CD4-positive, CD25-positive, alpha-beta regulatory T cell (primary cell): ENCODE data around the gene APBA2. TPM values are rescaled to one million over a fixed set of nuclear protein-coding genes. Genes with fewer than 3 reads are reported as not detected.

Experiments
- ATAC-seq, 2 donors: fragments of 150-1000 bp; cut with Tn5 transposase; one replicate each; pipeline ENCODE4 v1.10.0; 2021; ENCODE audit warnings: low read depth in 2 of 2, moderate number of reproducible peaks in 2 of 2, moderate library complexity in 1 of 2
- DNase-seq, 3 donors: peaks; one replicate each; pipeline versions ENCODE4 v3.0.0 to v3.0.0-alpha.2; 2012 to 2022; ENCODE audit warnings: mixed read lengths in 1 of 3
- H3K27ac ChIP-seq: one replicate; pipeline ENCODE4 v1.7.0; 2013; ENCODE audit warnings: mild to moderate bottlenecking, low read length; ENCODE audit not compliant: insufficient read depth, poor library complexity, severe bottlenecking
- H3K27me3 ChIP-seq: one replicate; pipeline ENCODE4 v1.7.0; 2013; ENCODE audit warnings: low read length; ENCODE audit not compliant: control insufficient read depth, insufficient read depth
- H3K36me3 ChIP-seq: one replicate; pipeline ENCODE4 v1.7.0; 2013; ENCODE audit warnings: mild to moderate bottlenecking, low read length, moderate library complexity; ENCODE audit not compliant: control insufficient read depth, insufficient read depth
- H3K4me1 ChIP-seq: 2 replicates; pipeline ENCODE4 v1.7.0; 2013; ENCODE audit warnings: mild to moderate bottlenecking, low read length; ENCODE audit not compliant: insufficient read depth, control insufficient read depth, poor library complexity, severe bottlenecking
- H3K4me3 ChIP-seq: one replicate; pipeline ENCODE4 v1.7.0; 2013; ENCODE audit warnings: low read depth, mild to moderate bottlenecking, low read length, moderate library complexity
- H3K9me3 ChIP-seq, 2 experiments: 1 replicate in 1 of 2; 2 replicates in 1 of 2; pipeline ENCODE4 v1.7.0; 2013; ENCODE audit warnings: low read length in 2 of 2, mild to moderate bottlenecking in 1 of 2, moderate library complexity in 1 of 2; ENCODE audit not compliant: control insufficient read depth in 2 of 2
- H3K27ac Mint-ChIP-seq, 3 donors: one replicate each; pipeline ENCODE4 v1.8.0; 2020 to 2022; ENCODE audit warnings: mild to moderate bottlenecking in 3 of 3, mixed read lengths in 3 of 3, moderate library complexity in 2 of 3
- H3K27me3 Mint-ChIP-seq: one replicate; pipeline ENCODE4 v1.8.0; 2022; ENCODE audit warnings: mild to moderate bottlenecking, mixed read lengths
- H3K36me3 Mint-ChIP-seq: one replicate; pipeline ENCODE4 v1.8.0; 2020; ENCODE audit warnings: mixed read lengths
- H3K4me1 Mint-ChIP-seq, 4 donors: one replicate each; pipeline ENCODE4 v1.8.0; 2020 to 2022; ENCODE audit warnings: mixed read lengths in 4 of 4, mild to moderate bottlenecking in 1 of 4
- H3K4me3 Mint-ChIP-seq, 4 donors: one replicate each; pipeline ENCODE4 v1.8.0; 2020 to 2022; ENCODE audit warnings: mild to moderate bottlenecking in 4 of 4, mixed read lengths in 4 of 4, moderate library complexity in 3 of 4
- H3K9me3 Mint-ChIP-seq, 7 donors: one replicate each; pipeline ENCODE4 v1.8.0; 2020 to 2022; ENCODE audit warnings: mixed read lengths in 7 of 7, mild to moderate bottlenecking in 3 of 7, moderate library complexity in 2 of 7
- polyA plus RNA-seq, 4 donors: library from polyadenylated mRNA; unstranded; fragments of 300-500 nt; fragmentation: Illumina TruSeq; gene quantifications; one replicate each; pipeline ENCODE4 v1.2.3, GENCODE V29; 2021
- total RNA-seq: library from RNA; stranded (reverse); gene quantifications from one replicate; pipeline ENCODE4 v1.2.3, GENCODE V29; 2022

APBA2 gene
- total and polyA plus RNA-seq, 5 donors from 2014 or later, result 8.6 to 24.2 (median 13.9) TPM

GRCh38 chr15:29012097-29012496 is 126.3 kb downstream of the APBA2 start:
- no peaks in the 10 kb centered on the region for H3K27me3 ChIP-seq
- Mint-ChIP-seq H3K4me1 (peaks cover 0 to 39% (median 12%) of the 10 kb centered on the region in 4 donors), H3K36me3 (peaks cover 22% of the 10 kb centered on the region), H3K9me3 (peaks cover 0 to 1% (median 0%) of the 10 kb centered on the region in 7 donors), H3K27ac (no peak overlapping the region), H3K27me3 (no peaks in the 10 kb centered on the region), H3K4me3 (no peak overlapping the region)
- H3K4me3 ChIP-seq, result no peak overlapping the region
- no peaks in the 10 kb centered on the region for H3K9me3 ChIP-seq
- ATAC-seq (no peak), DNase-seq (no peak)
- no peaks in the 10 kb centered on the region for H3K4me1 ChIP-seq
- no peaks in the 10 kb centered on the region for H3K36me3 ChIP-seq
- H3K27ac ChIP-seq, result no peak overlapping the region

DNA sequence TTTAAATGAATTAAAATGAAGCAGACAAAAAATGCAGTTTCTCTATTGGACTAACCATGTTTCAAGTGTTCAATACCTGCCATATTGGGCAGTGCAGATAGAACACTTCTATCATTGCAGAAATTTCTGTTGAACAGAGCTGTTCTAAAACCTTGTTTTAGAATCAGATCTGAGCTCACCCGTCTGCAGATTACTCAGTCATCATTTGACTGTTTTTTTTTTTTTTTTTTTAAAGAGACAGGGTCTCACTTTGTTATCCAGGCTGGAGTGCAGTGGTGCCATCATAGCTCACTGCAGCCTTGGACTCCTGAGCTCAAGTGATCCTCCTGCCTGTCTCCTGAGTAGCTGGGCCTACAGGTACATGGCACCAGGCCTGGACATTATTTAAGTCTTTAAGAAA is 128.7 kb downstream of the APBA2 start:
- peaks cover 0 to 1% (median 0%) of the 10 kb centered on the region in 7 donors for H3K9me3 Mint-ChIP-seq
- H3K27ac ChIP-seq, result no peak overlapping the region
- H3K27me3 ChIP-seq, result no peaks in the 10 kb centered on the region
- DNase-seq (no peak), ATAC-seq (no peak)
- H3K27me3 Mint-ChIP-seq, result no peaks in the 10 kb centered on the region
- H3K27ac Mint-ChIP-seq, result no peak overlapping the region
- no peaks in the 10 kb centered on the region for H3K4me1 ChIP-seq
- H3K36me3 ChIP-seq, result no peaks in the 10 kb centered on the region
- peaks cover 15% of the 10 kb centered on the region for H3K36me3 Mint-ChIP-seq
- peaks cover 0 to 41% (median 12%) of the 10 kb centered on the region in 4 donors for H3K4me1 Mint-ChIP-seq
- no peak overlapping the region for H3K4me3 Mint-ChIP-seq
- H3K4me3 ChIP-seq, result no peak overlapping the region
- no peaks in the 10 kb centered on the region for H3K9me3 ChIP-seq

DNA sequence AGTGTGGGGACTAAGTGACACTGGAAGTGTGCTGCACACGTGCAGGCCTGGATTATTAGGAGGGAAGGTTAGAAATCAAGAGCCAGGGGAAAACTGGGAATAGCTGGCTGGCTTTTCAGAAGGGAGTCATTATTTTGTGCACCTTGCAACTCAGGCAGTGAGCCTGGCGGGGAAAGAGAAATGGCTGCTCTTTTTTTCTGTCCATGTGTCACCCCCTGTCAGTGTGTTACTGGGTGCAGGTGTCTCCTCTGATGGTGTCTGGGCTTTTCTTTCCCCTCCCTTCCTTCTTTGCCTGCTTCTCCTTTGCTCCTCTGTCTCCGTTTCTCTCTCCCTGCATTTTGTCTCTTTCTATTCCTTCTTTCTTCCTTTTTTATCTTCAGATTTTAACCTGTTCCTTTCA is 130.7 kb downstream of the APBA2 start:
- DNase-seq (no peak), ATAC-seq (no peak)
- H3K4me3 Mint-ChIP-seq, result no peak overlapping the region
- H3K9me3 ChIP-seq, result no peaks in the 10 kb centered on the region
- no peak overlapping the region for H3K27ac ChIP-seq
- H3K4me3 ChIP-seq, result no peak overlapping the region
- peak overlapping the region in 1 of 3 donors; percentile 9 for H3K27ac Mint-ChIP-seq
- H3K4me1 Mint-ChIP-seq, result peaks cover 0 to 34% (median 14%) of the 10 kb centered on the region in 4 donors
- no peaks in the 10 kb centered on the region for H3K36me3 ChIP-seq
- H3K4me1 ChIP-seq, result no peaks in the 10 kb centered on the region
- H3K36me3 Mint-ChIP-seq, result peaks cover 18% of the 10 kb centered on the region
- no peaks in the 10 kb centered on the region for H3K27me3 ChIP-seq
- H3K27me3 Mint-ChIP-seq, result no peaks in the 10 kb centered on the region
- peaks cover 0 to 1% (median 0%) of the 10 kb centered on the region in 7 donors for H3K9me3 Mint-ChIP-seq

DNA sequence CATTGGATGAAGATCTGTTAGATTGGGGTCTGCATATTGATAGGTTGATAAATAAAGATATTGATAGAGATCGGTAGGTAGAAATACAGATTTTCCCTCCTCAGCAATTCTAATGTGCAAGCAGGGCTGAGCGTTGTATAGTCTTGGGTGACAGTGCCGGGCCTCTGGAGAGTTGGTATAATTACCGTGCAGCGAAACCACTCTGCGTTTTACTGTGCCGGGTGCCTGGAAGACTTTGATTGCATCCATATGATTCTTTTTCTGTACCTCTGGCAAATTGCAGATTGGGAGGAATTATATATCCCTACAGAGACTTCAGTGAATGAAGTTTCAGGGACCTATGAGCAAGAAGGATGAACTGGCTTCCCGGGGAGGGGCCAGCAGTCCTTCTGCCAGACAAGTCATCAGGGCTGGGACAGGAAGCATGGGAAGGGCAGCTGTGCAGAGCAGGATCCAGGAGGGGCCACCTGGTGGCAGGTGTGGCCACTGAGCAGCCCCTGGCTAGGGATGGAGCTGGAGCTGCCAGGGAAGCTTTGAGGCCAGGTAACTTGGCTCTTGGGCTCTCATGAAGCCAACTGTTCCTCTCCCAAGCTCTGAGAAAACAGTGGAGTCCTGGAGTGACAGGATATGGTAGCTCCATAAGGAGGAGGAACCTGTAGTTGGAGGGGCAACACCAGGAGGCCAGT is 132.5 kb downstream of the APBA2 start:
- peaks cover 0 to 27% (median 11%) of the 10 kb centered on the region in 4 donors for H3K4me1 Mint-ChIP-seq
- peaks cover 0 to 1% (median 0%) of the 10 kb centered on the region in 7 donors for H3K9me3 Mint-ChIP-seq
- DNase-seq (no peak), ATAC-seq (no peak)
- no peak overlapping the region for H3K4me3 ChIP-seq
- no peaks in the 10 kb centered on the region for H3K27me3 ChIP-seq
- no peak overlapping the region for H3K4me3 Mint-ChIP-seq
- no peak overlapping the region for H3K27ac ChIP-seq
- H3K4me1 ChIP-seq, result no peaks in the 10 kb centered on the region
- no peaks in the 10 kb centered on the region for H3K36me3 ChIP-seq
- H3K9me3 ChIP-seq, result no peaks in the 10 kb centered on the region
- H3K36me3 Mint-ChIP-seq, result peaks cover 20% of the 10 kb centered on the region
- no peaks in the 10 kb centered on the region for H3K27me3 Mint-ChIP-seq
- H3K27ac Mint-ChIP-seq, result no peak overlapping the region

DNA sequence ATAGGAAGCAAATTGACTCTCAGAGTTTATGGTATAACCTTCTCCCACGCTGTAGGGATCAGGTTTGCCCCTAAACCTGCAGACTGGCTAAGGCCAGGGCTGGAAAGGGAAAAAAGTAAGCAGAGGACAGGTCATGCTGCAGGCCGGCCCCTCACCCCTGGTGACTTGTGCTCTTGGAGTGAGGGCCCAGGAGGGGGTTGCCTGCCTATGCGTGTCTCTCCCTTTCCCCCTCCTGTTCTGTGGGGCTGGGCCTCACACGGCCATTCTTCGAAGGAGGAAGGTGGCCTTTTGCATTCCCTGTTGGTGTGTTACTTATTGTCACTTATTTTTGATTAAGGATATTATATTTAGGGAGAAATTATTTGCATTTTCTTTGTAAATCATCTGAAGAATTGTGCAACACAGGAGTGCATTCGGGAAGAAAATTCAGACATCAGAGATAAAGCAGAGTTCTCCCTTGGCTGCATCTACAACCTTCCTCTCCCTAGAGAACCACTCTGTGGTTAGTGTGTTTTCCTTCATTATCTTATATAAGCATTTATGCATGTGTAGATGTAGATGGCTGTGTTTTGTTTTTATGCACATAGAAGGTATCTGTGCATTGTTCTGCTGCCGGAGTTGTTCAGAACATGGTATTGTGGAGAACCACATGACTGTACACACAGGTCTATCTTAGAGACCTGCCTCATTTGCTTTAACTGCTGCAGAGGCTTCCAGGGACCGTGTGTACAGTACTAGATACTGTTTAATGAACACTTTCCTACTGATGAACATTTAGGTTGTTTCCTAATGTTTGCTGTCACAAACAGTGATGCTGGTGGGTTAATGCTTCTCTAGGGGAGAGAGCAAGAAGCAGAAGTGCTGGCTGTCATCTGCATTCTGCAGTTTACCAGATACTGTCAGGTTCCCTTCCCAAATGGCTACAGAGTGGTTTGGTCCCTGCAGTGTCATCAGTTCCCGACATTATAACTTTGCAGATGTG is 133.5 kb downstream of the APBA2 start:
- ATAC-seq (no peak), DNase-seq (no peak)
- Mint-ChIP-seq H3K27ac (no peak overlapping the region), H3K4me3 (no peak overlapping the region), H3K27me3 (no peaks in the 10 kb centered on the region), H3K9me3 (peaks cover 0 to 1% (median 0%) of the 10 kb centered on the region in 7 donors), H3K4me1 (peaks cover 0 to 19% (median 8%) of the 10 kb centered on the region in 4 donors), H3K36me3 (peaks cover 17% of the 10 kb centered on the region)
- no peak overlapping the region for H3K27ac ChIP-seq
- no peaks in the 10 kb centered on the region for H3K27me3 ChIP-seq
- H3K36me3 ChIP-seq, result no peaks in the 10 kb centered on the region
- no peaks in the 10 kb centered on the region for H3K9me3 ChIP-seq
- H3K4me1 ChIP-seq, result no peaks in the 10 kb centered on the region
- H3K4me3 ChIP-seq, result no peak overlapping the region

DNA sequence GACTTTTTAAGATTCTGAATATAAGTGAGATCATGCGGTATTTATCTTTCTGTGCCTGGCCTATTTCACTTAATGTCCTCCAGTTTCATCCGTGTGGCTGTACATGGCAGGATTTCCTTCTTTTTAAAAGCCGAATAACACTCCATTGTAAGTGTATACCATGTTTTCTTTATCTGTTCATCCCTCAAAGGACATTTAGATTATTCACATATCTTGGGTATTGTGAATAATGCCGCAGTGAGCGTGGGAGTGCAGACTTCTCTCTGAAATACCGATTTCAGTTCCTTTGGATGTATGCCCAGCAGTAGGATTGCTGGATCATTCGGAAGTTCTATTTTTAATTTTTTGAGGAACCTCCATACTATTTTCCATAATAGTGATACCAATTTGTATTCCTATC is 136.1 kb downstream of the APBA2 start:
- no peak for DNase-seq
- no peaks in the 10 kb centered on the region for H3K9me3 ChIP-seq
- H3K4me1 ChIP-seq, result no peaks in the 10 kb centered on the region
- Mint-ChIP-seq H3K4me1 (peaks cover 0 to 10% (median 4%) of the 10 kb centered on the region in 4 donors), H3K9me3 (peaks cover 0 to 1% (median 0%) of the 10 kb centered on the region in 7 donors), H3K27ac (no peak overlapping the region), H3K27me3 (peaks cover 4% of the 10 kb centered on the region), H3K4me3 (no peak overlapping the region), H3K36me3 (peaks cover 7% of the 10 kb centered on the region)
- H3K27ac ChIP-seq, result no peak overlapping the region
- H3K4me3 ChIP-seq, result no peak overlapping the region
- no peaks in the 10 kb centered on the region for H3K36me3 ChIP-seq
- no peak for ATAC-seq
- no peaks in the 10 kb centered on the region for H3K27me3 ChIP-seq

- Histone ChIP-seq H3K27me3 (no peaks in the 10 kb centered on the region), H3K36me3 (no peaks in the 10 kb centered on the region), H3K4me1 (no peaks in the 10 kb centered on the region), H3K27ac (no peak overlapping the region), H3K9me3 (no peaks in the 10 kb centered on the region), H3K4me3 (no peak overlapping the region)
- no peak for ATAC-seq
- Mint-ChIP-seq H3K4me3 (peak overlapping the region in 1 of 4 donors; percentile 3), H3K36me3 (peaks cover 9% of the 10 kb centered on the region), H3K4me1 (peaks cover 0 to 7% (median 6%) of the 10 kb centered on the region in 4 donors), H3K27ac (peak overlapping the region in 2 of 3 donors; percentile 2 to 47), H3K9me3 (peaks cover 0 to 2% (median 0%) of the 10 kb centered on the region in 7 donors), H3K27me3 (peaks cover 4% of the 10 kb centered on the region)
- no peak for DNase-seq
These were observed 138.9 kb downstream of the APBA2 start for GRCh38 chr15:29024662-29025061.
